HepG2 (cell line): ENCODE results near the gene WIZ. TPM values are rescaled to one million over a fixed set of nuclear protein-coding genes. Genes with fewer than 3 reads are reported as not detected.

ENCODE experiments used
- GABPA ChIP-seq, 2 experiments: IDR thresholded peaks; 2 replicates each; pipeline ENCODE4 v1.6.1; 2011 to 2016; ENCODE audit warnings: low read depth in 2 of 2, low read length in 1 of 2, missing biosample characterization in 1 of 2, missing genetic modification characterization in 1 of 2
- IRX3 ChIP-seq: sonication (generic); formaldehyde crosslinking; IDR thresholded peaks from 2 replicates; pipeline ENCODE4 v1.8.1; 2023; ENCODE audit warnings: mild to moderate bottlenecking, low read depth, missing genetic modification reagents, borderline replicate concordance
- MTA1 ChIP-seq: sonication (generic); formaldehyde crosslinking; IDR thresholded peaks from 2 replicates; pipeline ENCODE4 v1.4.0; 2020; ENCODE audit warnings: missing genetic modification reagents, mild to moderate bottlenecking, borderline replicate concordance
- NFYB ChIP-seq: sonication (generic); formaldehyde crosslinking; IDR thresholded peaks from 2 replicates; pipeline ENCODE4 v1.4.0; 2020; ENCODE audit warnings: missing genetic modification reagents
- TMF1 ChIP-seq: sonication (generic); formaldehyde crosslinking; IDR thresholded peaks from 2 replicates; pipeline ENCODE4 v1.8.1; 2022; ENCODE audit warnings: low read depth, missing genetic modification reagents
- ZFP90 ChIP-seq: sonication (generic); formaldehyde crosslinking; IDR thresholded peaks from 2 replicates; pipeline ENCODE4 v1.8.0; 2022; ENCODE audit warnings: missing genetic modification reagents, mild to moderate bottlenecking, inconsistent platforms, borderline replicate concordance
- ZFY ChIP-seq: sonication (generic); formaldehyde crosslinking; IDR thresholded peaks from 2 replicates; pipeline ENCODE4 v1.4.0; 2020; ENCODE audit warnings: missing genetic modification reagents
- ZNF333 ChIP-seq: sonication (generic); formaldehyde crosslinking; IDR thresholded peaks from 2 replicates; pipeline ENCODE4 v1.4.0; 2020; ENCODE audit warnings: mild to moderate bottlenecking, missing genetic modification reagents, borderline replicate concordance
- ZNF609 ChIP-seq: sonication (generic); formaldehyde crosslinking; IDR thresholded peaks from 2 replicates; pipeline ENCODE4 v1.4.0; 2020; ENCODE audit warnings: mild to moderate bottlenecking, missing genetic modification reagents, borderline replicate concordance
- ZNF775 ChIP-seq: sonication (generic); formaldehyde crosslinking; IDR thresholded peaks from 2 replicates; pipeline ENCODE4 v1.4.0; 2020; ENCODE audit warnings: missing genetic modification reagents, mild to moderate bottlenecking, moderate library complexity, borderline replicate concordance
- ZSCAN25 ChIP-seq: sonication (generic); formaldehyde crosslinking; IDR thresholded peaks from 2 replicates; pipeline ENCODE4 v1.8.0; 2022; ENCODE audit warnings: mild to moderate bottlenecking, missing genetic modification reagents
- polyA plus RNA-seq, 8 experiments: library from polyadenylated mRNA; depleted of rRNA in 3 of 8; stranded (reverse) in 7 of 8; unstranded in 1 of 8; fragments of >200 nt; fragmentation: Illumina TruSeq in 4 of 8; extraction: Trizol in 4 of 8; gene quantifications; 2 replicates each; pipeline versions ENCODE4 v1.2.1 to v1.2.3, GENCODE V29; 2011 to 2016; ENCODE audit warnings: low read depth in 4 of 8, missing spikeins in 1 of 8, mixed read lengths in 1 of 8; ENCODE audit not compliant: insufficient read depth in 1 of 8
- total RNA-seq, 5 experiments: library from RNA; depleted of rRNA; stranded (reverse); fragments of >200 nt; fragmentation: Illumina TruSeq; extraction: Trizol; gene quantifications; 2 replicates each; pipeline ENCODE4 v1.2.3, GENCODE V29; 2016; ENCODE audit warnings: low read depth in 1 of 5
- TF ChIP-seq, protein P1 (sequence below): IDR thresholded peaks from 2 replicates; pipeline ENCODE4 v1.6.1; 2016; ENCODE audit warnings: mild to moderate bottlenecking
- TF ChIP-seq, protein P2 (sequence below): sonication (generic); formaldehyde crosslinking; IDR thresholded peaks from 2 replicates; pipeline ENCODE4 v1.4.0; 2020; ENCODE audit warnings: low read depth, mild to moderate bottlenecking, missing genetic modification reagents
- TF ChIP-seq, protein P3 (sequence below): sonication (generic); formaldehyde crosslinking; IDR thresholded peaks from 2 replicates; pipeline ENCODE4 v1.5.0; 2020; ENCODE audit warnings: mild to moderate bottlenecking, missing genetic modification reagents, borderline replicate concordance

WIZ gene
- total and polyA plus RNA-seq, 2 of the 13 experiments (the other 11 are each of a cell fraction or from before 2014, with no cell fraction given) = 4.7 to 4.8 TPM

DNA sequence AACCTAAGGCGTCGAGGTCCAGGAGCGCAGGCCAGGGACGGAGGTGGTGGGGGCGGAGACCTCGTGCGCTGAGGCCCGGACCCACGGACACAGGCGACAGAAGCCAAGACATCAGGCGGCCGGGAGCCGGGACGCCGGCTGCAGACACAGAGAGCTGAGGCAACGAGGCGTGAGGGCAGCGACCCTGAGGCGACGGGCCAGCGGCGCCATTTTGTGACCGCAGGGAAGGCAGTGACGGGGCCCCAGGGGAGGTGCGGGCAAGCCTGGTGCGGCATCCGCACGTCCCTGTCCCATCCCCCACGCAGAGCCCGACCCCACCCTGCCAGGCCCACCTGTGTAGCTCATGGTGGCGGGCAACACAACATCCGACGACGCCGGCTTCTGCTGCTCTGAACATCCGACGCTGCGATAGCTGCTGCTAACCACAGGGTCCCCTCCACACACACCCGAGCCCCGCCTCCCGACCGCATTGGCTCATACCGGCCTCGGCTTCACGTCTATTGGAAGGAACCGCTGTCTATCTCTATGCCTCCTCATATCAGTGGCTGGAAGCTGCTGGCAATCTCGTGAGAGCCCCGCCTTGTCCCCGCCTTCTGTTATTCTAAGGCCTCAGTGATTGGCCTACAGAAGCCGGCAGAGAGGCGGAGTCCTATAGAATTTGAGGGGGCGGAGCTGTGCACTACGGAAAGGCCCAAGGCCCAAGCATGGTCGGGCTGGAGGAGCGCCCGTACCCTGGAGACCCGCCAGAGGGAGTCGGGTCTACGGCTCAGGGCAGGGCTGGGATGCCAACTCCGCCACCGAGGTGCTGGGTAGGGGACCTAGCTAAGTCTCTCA is 31.0 kb downstream of the WIZ start, which contains the start of gene AKAP8L (continued):
- TF ChIP-seq, protein P1, sequence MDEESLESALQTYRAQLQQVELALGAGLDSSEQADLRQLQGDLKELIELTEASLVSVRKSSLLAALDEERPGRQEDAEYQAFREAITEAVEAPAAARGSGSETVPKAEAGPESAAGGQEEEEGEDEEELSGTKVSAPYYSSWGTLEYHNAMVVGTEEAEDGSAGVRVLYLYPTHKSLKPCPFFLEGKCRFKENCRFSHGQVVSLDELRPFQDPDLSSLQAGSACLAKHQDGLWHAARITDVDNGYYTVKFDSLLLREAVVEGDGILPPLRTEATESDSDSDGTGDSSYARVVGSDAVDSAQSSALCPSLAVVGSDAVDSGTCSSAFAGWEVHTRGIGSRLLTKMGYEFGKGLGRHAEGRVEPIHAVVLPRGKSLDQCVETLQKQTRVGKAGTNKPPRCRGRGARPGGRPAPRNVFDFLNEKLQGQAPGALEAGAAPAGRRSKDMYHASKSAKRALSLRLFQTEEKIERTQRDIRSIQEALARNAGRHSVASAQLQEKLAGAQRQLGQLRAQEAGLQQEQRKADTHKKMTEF = peak; percentile 74; the same call in 1 of the 2 replicates
- 0 out of 2 replicates have a peak, but pooled peaks have one; percentile 26 for TF ChIP-seq ZNF775
- 0 out of 2 replicates have a peak, but pooled peaks have one; percentile 6 for TF ChIP-seq GABPA (IDR thresholded peaks at IDR 0.05; ENCODE audit: low read depth, low read length)
- peak; percentile 60 for TF ChIP-seq GABPA (CRISPR knock-in tag; IDR thresholded peaks at IDR 0.05; ENCODE audit: low read depth)
- TF ChIP-seq, protein P2, sequence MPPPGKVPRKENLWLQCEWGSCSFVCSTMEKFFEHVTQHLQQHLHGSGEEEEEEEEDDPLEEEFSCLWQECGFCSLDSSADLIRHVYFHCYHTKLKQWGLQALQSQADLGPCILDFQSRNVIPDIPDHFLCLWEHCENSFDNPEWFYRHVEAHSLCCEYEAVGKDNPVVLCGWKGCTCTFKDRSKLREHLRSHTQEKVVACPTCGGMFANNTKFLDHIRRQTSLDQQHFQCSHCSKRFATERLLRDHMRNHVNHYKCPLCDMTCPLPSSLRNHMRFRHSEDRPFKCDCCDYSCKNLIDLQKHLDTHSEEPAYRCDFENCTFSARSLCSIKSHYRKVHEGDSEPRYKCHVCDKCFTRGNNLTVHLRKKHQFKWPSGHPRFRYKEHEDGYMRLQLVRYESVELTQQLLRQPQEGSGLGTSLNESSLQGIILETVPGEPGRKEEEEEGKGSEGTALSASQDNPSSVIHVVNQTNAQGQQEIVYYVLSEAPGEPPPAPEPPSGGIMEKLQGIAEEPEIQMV (CRISPR knock-in tag) = 0 out of 2 replicates have a peak, but pooled peaks have one; percentile 32
- TF ChIP-seq MTA1 (CRISPR knock-in tag) = peak; percentile 22; the same call in 1 of the 2 replicates
- TF ChIP-seq ZFY = peak; percentile 82
- peak; percentile 68; the same call in 1 of the 2 replicates for TF ChIP-seq ZFP90 (CRISPR knock-in tag)
- TF ChIP-seq TMF1 (CRISPR knock-in tag) = 0 out of 2 replicates have a peak, but pooled peaks have one; percentile 49
- 0 out of 2 replicates have a peak, but pooled peaks have one; percentile 12 for TF ChIP-seq ZNF609
- peak; percentile 99 for TF ChIP-seq NFYB (CRISPR knock-in tag)
- no peak for TF ChIP-seq IRX3 (CRISPR knock-in tag)
- TF ChIP-seq, protein P3, sequence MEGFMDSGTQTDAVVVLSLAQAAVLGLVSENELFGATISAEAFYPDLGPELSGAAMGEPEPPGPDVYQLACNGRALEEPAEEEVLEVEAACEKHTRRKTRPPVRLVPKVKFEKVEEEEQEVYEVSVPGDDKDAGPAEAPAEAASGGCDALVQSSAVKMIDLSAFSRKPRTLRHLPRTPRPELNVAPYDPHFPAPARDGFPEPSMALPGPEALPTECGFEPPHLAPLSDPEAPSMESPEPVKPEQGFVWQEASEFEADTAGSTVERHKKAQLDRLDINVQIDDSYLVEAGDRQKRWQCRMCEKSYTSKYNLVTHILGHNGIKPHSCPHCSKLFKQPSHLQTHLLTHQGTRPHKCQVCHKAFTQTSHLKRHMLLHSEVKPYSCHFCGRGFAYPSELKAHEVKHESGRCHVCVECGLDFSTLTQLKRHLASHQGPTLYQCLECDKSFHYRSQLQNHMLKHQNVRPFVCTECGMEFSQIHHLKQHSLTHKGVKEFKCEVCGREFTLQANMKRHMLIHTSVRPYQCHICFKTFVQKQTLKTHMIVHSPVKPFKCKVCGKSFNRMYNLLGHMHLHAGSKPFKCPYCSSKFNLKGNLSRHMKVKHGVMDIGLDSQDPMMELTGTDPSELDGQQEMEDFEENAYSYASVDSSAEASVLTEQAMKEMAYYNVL (CRISPR knock-in tag) = peak; percentile 17; the same call in 1 of the 2 replicates
- TF ChIP-seq ZSCAN25 = peak; percentile 34; the same call in 1 of the 2 replicates
- peak; percentile 84; the same call in 1 of the 2 replicates for TF ChIP-seq ZNF333
